Inflammatory macrophage (primary cell): Measurements from ENCODE around the gene FBXO3.
"Not testable (repeated sequence)": the region's sequence is repeated elsewhere in the genome, so short reads cannot be mapped to it uniquely, and the experiment has no call there.

Experiments
- DNase-seq, 2 donors: peaks; one replicate each; pipeline ENCODE4 v3.0.0-alpha.2; 2020 to 2022

FBXO3 gene

DNA sequence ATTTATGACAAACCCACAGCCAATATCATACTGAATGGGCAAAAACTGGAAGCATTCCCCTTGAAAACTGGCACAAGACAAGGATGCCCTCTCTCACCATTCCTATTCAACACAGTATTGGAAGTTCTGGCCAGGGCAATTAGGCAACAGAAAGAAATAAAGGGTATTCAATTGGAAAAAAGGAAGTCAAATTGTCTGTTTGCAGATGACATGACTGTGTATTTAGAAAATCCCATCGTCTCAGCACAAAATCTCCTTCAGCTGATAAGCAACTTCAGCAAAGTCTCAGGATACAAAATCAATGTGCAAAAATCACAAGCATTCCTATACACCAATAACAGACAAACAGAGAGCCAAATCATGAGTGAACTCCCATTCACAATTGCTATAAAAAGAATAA, 46.8 kb downstream of the FBXO3 start:
- peak in 1 of 2 donors; percentile 29 for DNase-seq

DNA sequence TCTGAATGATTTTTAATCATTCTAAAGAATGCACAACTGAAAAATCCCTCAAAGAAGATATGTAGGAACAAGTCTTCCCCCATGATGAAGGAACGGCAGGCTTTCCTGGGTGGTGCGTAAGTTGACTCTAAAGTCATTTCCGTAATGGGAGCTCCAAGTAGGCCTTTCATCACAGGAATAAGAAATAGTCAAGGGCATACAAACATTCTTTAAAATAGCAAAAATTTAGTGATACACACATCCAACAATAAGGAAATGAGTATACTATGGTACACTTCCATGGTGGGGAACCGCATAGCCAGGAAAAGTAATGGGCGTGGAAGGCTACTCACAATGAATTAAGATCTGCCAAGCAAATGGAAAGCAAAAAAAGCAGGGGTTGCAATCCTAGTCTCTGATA, 48.8 kb downstream of the FBXO3 start:
- no peak for DNase-seq

- peak; percentile 66 to 75 for DNase-seq
Measured at GRCh38 chr11:33724644-33725035, 49.7 kb downstream of the FBXO3 start.

DNA sequence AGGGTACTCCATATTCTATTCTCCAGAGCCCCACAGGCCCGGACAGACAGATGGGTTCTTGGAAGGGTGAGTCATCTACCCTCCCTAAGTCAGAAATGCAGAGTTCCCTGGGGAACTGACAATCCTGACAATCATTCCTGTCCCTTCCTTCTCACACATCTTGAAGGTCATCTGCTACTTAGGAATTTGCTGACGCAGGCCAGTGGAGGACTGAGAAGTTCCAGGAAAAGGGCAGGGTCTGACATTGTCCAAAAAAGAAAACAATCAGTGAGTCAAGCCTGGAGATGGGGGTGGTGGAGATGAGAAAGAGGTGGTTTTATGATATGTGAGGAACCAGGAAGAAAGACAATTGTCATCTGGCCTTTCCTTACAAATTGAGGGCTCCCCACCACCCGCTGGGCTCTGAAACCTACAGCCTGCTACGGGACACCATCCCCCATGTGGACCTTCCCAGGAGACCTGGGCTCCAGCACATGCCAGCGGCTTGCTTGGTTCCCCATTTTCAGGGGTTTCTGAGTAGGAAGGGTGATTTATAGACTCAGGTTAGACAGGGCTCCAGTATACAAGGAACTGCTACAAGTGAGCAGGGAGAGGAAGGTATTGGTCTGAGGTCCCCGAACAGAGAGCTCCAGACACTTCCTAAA, 51.0 kb downstream of the FBXO3 start:
- peak; percentile 42 to 52 for DNase-seq

- DNase-seq: peak; percentile 80 to 86
Measured at GRCh38 chr11:33722590-33723234, 51.6 kb downstream of the FBXO3 start.

DNA sequence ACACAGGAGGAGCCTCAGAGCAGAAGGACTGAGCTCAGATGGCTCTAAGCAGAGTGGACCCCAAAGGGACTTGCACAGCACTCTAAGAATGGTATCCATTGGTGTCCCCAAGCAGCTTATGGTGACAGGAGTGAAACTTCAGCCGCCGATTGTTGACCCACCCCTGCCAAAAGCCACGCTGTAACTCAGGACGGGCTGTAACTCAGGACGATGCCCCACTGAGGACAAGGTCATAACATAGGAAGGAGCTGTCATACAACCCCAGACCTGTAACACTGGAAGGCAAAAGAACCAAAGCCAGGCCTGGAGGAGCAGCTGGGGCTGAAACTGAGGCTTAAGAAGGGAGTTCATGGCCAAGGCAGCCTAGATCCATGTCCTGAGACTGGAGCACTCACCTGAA, 52.3 kb downstream of the FBXO3 start:
- DNase-seq: no peak

GRCh38 chr11:33721426-33721825, 52.9 kb downstream of the FBXO3 start:
- peak; percentile 40 to 69 for DNase-seq

DNA sequence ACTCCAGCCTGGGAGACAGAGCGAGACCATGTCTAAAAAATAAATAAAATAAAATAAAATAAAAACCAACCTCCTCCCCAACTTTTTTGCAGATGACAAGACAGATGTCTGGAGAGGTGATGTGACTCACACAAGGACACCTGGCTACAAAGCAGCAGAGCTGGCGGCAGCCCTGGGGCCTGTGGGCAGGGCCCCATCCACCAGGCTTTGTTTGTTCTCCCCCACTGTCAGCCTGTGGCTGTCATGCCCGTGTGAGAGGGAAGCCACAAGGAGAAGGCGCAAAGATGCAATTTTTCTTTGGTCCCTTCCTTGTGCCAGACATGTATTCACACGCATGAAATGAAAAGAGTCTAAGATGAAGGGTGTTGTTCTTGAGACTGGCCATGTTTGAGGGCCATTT, 54.7 kb downstream of the FBXO3 start:
- DNase-seq: no peak

GRCh38 chr11:33718440-33718839, 55.9 kb downstream of the FBXO3 start:
- no peak for DNase-seq

DNA sequence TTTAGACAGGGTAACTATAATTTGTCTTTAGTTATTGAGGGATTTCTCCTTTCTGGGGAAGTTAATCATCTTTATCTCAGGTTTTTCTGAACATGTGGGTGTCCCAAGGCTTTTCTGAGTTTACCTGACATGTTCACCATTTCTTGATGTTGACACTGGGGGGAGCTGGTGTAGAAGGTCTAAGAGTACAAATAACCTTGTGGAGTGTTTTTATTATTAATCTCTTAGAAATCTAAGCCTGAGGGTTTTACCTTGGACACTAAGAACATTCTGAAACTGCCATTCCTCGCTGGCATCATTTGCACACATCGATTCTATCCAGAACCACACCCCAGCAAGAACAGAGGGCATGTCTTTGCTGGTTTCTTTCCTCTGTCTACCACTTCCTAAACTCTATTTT, 58.1 kb downstream of the FBXO3 start:
- DNase-seq: peak; percentile 33 to 45

DNA sequence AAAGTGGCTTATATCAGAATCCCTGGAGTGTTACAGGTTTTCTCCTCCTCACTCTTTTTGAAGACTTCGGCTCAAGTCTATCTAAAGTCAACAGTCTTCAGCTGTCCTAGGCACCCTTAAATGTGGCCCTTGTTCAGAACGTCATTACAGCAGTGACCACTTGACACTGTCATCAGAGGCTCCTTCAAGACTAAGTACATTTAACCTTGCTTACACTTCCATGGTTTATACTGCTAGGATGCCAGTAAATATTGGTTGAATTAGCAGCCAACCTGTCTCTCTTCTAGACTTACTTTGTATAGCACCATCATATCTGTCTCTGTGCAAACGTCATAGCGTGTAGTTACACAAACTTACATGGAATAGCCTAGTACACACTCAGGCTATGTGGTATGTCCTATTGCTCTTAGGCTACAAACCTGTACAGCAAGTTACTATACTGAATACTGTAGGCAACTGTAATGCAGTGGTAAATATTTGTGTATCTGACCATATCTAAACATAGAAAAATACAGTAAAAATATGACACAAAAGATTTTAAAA, 60.4 kb downstream of the FBXO3 start:
- no peak for DNase-seq

DNA sequence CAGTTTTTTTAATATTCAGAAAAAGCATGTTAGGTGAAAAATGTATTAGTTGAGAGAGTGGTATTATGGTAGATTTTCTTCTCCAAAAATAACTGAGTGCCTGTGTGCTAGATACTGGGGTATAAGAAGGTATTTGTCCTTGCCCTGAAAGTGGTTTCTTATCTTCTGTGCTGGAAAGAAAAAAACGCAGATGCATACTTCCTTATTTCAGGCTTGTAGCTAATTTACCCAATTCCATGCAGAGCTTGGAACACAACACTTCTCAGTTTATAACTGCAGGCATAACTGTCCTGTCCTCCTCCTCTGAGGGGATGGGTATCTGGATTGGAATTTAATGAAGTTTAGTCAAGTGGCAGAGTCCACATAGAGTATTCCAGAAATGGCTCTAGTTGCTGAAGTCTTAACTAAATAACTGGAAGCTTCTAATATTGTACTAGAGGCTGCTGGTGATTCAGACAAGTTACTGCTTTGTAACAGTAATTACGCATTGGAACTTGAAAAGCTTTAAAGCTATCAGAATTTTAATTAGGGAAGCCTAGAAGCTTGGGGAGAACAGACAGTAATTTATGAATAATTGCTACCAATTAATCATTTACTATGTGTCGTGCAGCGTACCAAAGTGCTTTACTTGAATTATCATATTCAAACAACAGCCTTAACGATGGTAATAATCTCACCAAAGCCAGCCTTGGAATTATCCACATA, 61.0 kb downstream of the FBXO3 start:
- no peak for DNase-seq

GRCh38 chr11:33712436-33712835, 61.9 kb downstream of the FBXO3 start:
- DNase-seq: no peak

GRCh38 chr11:33709466-33709865, 64.9 kb downstream of the FBXO3 start:
- DNase-seq: no peak

GRCh38 chr11:33708985-33709384, 65.3 kb downstream of the FBXO3 start:
- no peak for DNase-seq

DNA sequence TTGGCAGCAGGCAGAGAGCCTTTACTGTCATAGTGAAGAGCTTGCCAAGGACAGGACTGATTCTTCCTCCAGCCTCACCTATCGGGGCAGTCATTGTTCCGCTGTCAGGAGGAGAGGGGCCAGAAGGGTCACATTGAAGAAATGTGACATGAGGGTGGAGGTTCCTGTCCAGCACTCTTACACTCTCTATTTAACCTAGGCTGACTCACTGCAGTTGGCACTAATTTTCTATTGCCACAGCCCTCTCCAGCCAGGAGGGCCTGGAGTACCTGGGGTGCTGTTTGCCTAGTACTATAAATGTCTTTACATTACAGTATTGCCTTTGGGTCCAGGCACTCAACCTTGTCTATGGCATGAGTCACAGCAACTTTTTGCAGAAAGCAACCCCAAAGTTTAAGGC, 66.5 kb downstream of the FBXO3 start:
- not testable (repeated sequence) for DNase-seq

DNA sequence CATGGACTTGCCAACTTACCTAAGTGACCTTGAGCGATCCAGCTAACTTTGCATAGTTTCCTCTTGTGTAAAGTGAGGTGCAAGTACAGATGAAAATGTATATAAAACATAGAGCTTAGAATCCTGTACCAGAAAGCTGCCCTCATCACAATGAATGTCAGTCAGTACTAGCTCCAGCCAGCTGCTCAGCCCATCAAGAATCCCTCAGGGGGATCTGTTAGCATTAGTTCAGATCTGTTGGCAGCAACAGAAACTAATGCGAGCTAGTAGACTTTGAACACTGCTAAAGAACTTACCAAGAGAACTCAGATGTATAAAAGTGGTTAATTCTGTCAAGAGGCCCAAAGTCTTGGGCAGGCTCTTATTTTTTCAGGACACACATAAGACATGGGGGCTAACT, 67.4 kb downstream of the FBXO3 start:
- DNase-seq: no peak

DNA sequence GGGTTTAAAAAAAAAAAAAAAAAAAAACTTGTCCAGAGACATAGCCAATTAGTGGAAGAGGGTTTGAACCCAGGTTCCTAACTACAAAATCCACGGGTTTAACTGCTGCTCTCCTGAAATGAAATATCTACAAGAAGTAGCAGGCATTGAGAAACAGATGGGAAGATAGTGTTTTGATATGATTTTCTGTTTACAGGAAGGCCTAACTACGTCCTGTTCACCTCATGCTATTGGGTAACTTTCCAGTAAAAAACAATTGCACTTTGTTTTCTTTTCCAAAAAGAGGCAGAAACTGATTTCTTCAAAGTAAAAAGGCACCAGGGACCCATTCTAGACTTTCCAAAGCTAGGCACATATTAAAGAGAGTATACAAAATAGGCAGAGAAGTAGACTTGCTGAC, 67.8 kb downstream of the FBXO3 start:
- DNase-seq: no peak

GRCh38 chr11:33704240-33705002, 69.9 kb downstream of the FBXO3 start:
- no peak for DNase-seq

DNA sequence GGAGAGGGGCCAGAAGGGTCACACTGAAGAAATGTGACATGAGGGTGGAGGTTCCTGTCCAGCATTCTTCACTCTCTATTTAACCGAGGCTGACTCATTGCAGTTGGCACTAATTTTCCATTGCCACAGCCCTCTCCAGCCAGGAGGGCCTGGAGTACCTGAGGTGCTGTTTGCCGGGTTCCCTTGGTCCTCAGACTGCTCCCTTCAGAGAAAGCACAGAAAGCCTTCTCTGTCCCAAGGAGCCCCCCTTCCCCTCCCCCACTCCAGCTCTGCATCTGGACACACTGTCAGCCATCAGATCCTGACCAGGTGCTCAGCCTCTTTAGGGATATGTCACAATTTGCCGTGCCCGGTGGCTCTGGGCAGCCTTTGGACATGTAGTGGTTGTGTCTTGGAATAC, 70.5 kb downstream of the FBXO3 start:
- no peak for DNase-seq

GRCh38 chr11:33703234-33703633, 71.1 kb downstream of the FBXO3 start:
- DNase-seq: peak; percentile 16 to 30

GRCh38 chr11:33701302-33702230, 72.8 kb downstream of the FBXO3 start:
- peak; percentile 36 to 64 for DNase-seq
